GM19397 (cell line): ENCODE results near the gene CLCN5.

ENCODE experiments used
- ATAC-seq: cut with Tn5 transposase; IDR thresholded peaks from one replicate; pipeline ENCODE4 v1.9.1; 2021; ENCODE audit warnings: mild to moderate bottlenecking, moderate library complexity; ENCODE audit not compliant: unreplicated experiment

Gene CLCN5

GRCh38 chrX:50075630-50076339, 153.4 kb downstream of the CLCN5 start:
- no peak for ATAC-seq

- no peak for ATAC-seq
These were observed 159.0 kb downstream of the CLCN5 start for GRCh38 chrX:50081282-50081889.

GRCh38 chrX:50082741-50083140, 160.3 kb downstream of the CLCN5 start:
- no peak for ATAC-seq

- ATAC-seq, result no peak
These were observed 166.2 kb downstream of the CLCN5 start for GRCh38 chrX:50088645-50089044.

- no peak for ATAC-seq
These were observed 171.2 kb downstream of the CLCN5 start for GRCh38 chrX:50093625-50094024.

- ATAC-seq, result no peak
These were observed 174.7 kb downstream of the CLCN5 start for GRCh38 chrX:50097071-50097470.

GRCh38 chrX:50098241-50098640, 175.8 kb downstream of the CLCN5 start:
- no peak for ATAC-seq

GRCh38 chrX:50098749-50099148, 176.4 kb downstream of the CLCN5 start:
- ATAC-seq, result no peak

- no peak for ATAC-seq
These were observed 176.9 kb downstream of the CLCN5 start for GRCh38 chrX:50099331-50099730.

GRCh38 chrX:50100188-50100587, 177.8 kb downstream of the CLCN5 start:
- no peak for ATAC-seq

GRCh38 chrX:50103176-50103575, 180.8 kb downstream of the CLCN5 start:
- ATAC-seq, result no peak

- ATAC-seq, result no peak
These were observed 181.6 kb downstream of the CLCN5 start for GRCh38 chrX:50103866-50104566.

- no peak for ATAC-seq
These were observed 183.8 kb downstream of the CLCN5 start for GRCh38 chrX:50106051-50106675.

GRCh38 chrX:50107470-50107869, 185.1 kb downstream of the CLCN5 start:
- no peak for ATAC-seq

GRCh38 chrX:50108264-50108663, 185.9 kb downstream of the CLCN5 start:
- no peak for ATAC-seq

GRCh38 chrX:50111742-50112141, 189.3 kb downstream of the CLCN5 start:
- ATAC-seq, result no peak

- ATAC-seq, result no peak
These were observed 191.7 kb downstream of the CLCN5 start for GRCh38 chrX:50114113-50114512.

GRCh38 chrX:50115973-50116372, 193.6 kb downstream of the CLCN5 start:
- ATAC-seq, result no peak

GRCh38 chrX:50117476-50117875, 195.1 kb downstream of the CLCN5 start:
- no peak for ATAC-seq

- no peak for ATAC-seq
These were observed 203.1 kb downstream of the CLCN5 start for GRCh38 chrX:50125480-50125879.

- ATAC-seq, result no peak
These were observed 225.6 kb downstream of the CLCN5 start for GRCh38 chrX:50147972-50148371.
